Measurements from ENCODE around the gene JAK1.
A peak's percentile ranks its signal among the peaks of the same experiment; 100 is the strongest.
"Not testable (repeated sequence)": the region's sequence is repeated elsewhere in the genome, so short reads cannot be mapped to it uniquely, and the experiment has no call there.

JAK1 gene

DNA sequence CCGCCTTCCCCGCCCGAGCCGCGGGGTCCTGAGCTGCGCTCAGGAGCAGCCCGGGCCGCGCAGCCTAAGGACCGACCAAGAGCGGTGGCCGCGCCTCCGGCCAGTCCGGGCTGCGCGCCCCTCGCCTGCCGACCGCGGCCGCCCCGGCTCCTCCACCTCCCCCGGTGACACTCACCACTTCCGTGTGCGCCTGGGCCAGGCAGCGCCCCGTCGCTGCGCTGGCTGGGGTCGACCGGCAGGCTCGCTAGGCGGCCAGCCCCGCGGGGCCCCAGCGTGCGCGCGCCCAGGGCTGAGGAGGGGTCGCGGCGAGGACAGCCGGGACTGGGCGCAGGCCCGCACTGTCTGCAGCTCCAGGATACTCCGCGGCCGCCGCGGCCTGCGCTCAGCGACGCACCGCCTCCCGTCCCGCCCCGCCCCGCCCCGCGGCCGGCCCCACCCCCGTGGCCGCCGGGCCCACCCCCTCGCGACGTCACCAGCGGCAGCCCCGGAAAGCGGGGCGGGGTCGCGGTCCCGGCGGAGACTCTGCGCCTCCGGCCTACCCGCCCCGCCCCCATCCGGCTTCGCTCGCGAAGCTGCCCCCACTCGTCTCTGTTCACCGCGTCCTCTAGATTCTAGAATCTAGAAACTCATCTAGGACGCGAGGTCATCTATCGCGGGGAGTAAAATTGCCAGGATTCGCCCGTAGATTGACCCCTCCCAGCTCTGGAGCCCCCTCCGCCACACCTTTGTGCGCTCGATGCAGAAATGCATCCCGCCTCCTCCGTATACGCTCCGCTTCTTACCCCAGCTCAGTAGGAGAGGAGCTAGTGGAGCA, at the start of gene JAK1:
JAK1 (minus strand) TSS at position 392 of the 814 bp plus-strand sequence. CDS start 80,285 bp downstream, outside the sequence.
- peak; percentile 88 to 90 for DNase-seq

- DNase-seq, result no peak
Observed at GRCh38 chr1:65014321-65014720, 48.0 kb upstream of the JAK1 start.

DNA sequence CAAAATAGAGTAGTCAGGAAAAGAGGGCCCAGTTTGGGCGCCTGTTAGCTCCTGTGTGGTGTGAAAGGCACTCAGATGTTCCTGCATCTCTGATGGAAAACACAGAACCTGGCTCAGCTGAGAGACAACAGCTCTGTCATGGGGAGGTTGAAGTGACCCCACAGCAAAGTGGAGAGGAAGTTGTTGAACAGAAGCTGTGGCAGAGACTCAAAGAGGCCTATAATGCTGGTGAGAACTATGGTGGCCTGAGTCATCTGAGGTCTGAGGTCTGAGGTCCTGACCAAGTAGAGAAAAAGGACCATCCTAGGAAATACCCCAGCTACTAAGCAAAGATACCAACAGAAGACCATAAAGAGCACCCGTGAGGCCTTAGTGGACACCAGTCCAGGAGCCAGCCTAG, 45.6 kb upstream of the JAK1 start:
- DNase-seq, result peak in 1 of 2 donors; percentile 3

DNA sequence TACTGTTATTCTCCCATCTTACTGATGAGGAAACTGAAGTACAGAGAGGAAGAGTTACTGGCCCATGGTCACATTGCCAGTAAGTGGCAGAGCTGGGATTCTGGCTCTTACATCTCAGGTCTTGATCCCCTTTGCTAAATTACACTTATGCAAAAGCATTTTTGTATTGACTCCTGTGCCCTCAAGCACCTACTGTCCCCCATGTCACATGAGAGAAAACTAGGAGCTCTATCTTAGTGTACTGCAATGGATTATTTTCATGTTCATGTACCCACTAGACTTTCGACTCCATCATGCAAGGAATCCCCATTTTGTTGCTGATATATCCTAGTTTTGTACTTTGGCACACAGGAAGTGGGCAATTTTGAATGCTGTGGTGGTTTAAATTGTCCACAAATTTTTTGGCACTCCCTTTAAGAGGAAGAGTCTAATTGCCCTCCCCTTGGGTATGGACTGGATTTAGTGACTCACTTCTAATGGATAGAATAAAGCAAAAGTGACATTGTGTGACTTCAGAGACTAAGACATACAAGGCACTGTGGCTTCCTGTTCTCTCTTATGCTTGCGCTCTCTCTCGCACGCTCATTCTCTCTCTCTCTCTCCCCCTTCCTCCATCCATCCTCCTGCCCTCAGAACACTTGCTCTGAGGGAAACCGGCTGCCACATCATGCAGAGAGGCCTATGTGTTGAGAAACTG, 43.5 kb upstream of the JAK1 start:
- no peak for DNase-seq

- DNase-seq, result no peak
Observed at GRCh38 chr1:65009176-65009575, 42.8 kb upstream of the JAK1 start.

GRCh38 chr1:65006806-65007205, 40.5 kb upstream of the JAK1 start:
- no peak for DNase-seq

GRCh38 chr1:65003316-65003664, 36.9 kb upstream of the JAK1 start:
- DNase-seq, result no peak

DNA sequence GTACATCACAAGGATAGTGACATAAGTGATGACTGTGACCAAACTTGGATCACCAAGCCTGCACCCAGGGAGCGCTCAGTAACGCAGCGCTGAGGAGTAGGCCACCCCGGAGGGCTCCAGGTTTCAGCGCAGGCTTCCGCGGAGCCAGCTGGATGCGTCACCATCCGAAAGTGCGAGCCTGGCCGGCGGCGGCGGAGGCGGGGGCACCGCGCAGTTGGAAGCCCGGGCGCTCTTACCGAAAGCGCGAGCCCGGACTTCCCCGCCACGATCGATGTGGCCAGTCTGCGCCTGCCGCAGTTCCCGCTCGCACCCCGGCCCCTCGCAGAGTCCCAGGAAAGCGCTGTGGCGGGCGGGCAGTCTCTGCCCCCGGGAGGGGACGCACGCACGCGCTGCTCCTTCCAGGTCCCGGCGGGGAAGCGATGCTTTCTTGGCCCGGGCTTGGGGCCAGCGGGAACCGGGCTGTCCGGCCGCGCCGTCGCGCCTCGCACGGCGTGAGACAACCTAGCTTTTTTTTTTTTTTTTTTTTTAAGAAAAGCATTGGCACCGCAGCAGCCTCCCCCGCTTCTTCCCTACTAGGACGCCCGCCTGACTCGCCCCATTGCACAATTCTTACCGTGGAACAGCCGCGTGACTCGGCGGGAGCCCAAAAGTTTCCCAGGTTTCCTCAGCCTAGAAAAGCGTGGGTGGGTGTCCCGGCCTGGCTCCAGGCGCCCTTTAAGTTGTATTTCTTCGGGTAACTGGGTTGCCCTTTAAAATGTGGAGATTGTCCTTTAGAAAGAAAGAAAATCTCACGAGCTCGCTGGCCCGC, 36.4 kb upstream of the JAK1 start:
- DNase-seq, result peak; percentile 74 to 81

GRCh38 chr1:65002156-65002507, 35.8 kb upstream of the JAK1 start:
- no peak for DNase-seq

- DNase-seq, result peak; percentile 69 to 83
Observed at GRCh38 chr1:65001231-65001792, 35.0 kb upstream of the JAK1 start.

GRCh38 chr1:64998425-64998948, 32.1 kb upstream of the JAK1 start:
- DNase-seq, result not testable (repeated sequence)

DNA sequence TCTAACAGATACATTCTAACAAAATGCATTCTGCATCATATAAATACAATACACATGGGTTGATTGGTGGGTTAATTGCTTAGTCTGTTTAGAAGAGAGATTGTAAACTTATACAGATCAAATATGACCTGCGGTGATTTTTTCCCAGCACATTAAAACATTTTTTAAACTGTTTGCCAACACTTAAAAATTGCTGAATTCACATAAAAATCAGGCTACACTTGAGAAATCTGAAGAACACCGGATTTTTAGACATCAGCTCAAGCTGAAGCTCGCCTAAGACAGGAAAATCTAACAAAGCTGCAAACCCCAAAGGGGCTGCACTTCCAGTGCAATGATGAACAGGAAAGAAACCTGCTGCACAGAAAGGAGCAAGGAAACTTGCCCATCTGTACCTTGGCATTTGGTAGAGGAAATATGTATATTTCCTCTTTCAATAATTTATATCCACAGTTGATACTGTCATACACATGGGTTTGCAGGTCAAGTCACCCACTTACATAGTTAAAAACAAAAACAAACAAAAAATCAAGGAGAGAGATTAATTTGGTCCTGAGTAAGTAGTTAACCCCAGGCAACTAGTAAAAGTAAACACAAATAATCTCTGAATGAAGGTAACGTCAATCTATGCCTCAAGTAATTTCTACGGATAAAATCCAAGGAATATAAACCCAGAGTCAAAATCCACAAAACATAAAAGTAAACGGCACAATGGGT, 30.4 kb upstream of the JAK1 start:
- no peak for DNase-seq

DNA sequence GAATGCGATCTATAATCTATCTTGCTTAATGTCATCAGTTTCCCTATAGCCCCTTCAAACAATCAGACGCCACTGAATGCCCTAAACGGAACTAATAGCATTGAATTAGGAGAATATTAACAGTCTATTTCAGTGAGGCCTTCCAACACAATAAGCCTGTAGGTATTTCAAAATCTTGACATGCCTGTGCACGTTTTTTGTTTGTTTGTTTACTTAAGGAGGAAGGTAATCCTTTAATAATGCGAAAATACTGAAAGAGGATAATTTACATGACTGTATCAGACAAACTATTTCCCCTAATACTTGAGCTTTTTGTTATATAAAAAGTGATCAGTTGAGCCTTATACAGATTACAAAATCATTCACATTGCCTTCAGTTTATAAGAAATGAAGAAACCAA, 29.0 kb upstream of the JAK1 start:
- no peak for DNase-seq

DNA sequence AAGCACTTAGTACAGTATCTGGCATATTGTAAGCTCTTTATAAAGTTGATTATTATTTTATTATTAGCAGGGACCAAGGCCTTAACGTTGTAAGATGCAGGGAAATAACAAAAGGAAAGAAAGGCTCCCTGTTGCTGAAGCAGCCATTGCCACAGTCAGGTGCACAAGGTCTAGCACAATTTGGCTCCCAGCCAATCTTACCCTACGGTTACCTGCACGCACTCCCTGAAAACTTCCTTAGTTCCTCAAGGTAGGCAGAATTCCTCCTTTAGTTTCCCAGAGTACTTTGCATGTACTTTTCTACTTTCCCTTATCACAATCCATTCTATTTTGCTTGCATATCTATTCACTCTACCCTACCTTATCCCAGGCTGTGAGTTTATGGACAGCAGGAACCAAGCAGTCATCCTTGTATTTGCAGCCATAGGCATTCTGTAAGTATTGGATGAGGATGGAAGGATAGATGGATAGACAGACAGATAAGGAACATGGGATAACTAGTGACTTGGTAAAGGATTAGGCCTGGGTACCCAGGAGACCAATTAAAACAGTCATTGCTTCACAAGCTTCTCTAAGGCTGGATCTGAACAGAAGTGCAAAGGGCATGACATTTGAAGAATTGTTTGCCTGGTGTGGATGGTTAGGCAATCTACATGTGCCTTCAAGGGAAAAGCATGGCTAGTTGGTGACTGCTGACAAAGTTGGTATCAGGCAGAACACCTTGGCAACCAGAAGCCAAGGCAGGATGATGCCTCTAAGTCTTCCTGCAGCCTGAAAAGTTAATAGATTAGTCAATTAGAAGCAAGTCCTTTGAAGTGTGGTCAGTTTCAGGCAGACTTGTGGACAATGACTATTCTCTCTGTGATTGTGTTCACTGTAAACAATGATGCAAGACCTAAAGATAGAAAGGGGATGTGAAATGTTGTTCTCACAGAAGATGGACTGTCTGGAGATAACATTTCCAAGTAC, 20.8 kb upstream of the JAK1 start:
- no peak for DNase-seq

GRCh38 chr1:64984737-64985136, 18.4 kb upstream of the JAK1 start:
- no peak for DNase-seq

- no peak for DNase-seq
Observed at GRCh38 chr1:64984106-64984505, 17.8 kb upstream of the JAK1 start.

DNA sequence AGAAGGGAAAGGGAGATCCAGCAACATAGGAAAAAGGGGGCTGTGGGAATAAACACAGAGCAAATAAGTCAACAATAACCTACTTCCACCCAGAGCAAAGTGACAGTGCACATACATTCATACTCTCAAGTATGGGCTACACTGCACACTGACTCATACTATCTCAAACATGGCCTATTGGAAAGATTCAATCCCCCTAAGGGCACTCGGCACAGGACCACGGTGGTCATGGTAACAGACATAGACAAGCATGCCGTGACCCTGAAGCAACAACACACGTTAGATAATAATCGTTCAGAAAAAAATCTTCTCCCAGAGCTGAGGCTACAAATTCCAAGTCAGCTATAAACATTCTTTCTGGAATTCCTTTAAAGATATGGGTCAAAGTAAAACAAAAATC, 16.8 kb upstream of the JAK1 start:
- no peak for DNase-seq

- DNase-seq, result no peak
Observed at GRCh38 chr1:64981601-64982533, 15.5 kb upstream of the JAK1 start.

GRCh38 chr1:64980745-64981600, 14.6 kb upstream of the JAK1 start:
- DNase-seq, result no peak
